ENCODE measurements around the gene RAB8B.

RAB8B gene

GRCh38 chr15:63241316-63241715 lies 51.9 kb downstream of the RAB8B start:
- 0 out of 2 replicates have a peak, but pooled peaks cover under 1% of the 10 kb centered on the region for H3K36me3 ChIP-seq (ENCODE audit: insufficient read depth, low read length)
- TF ChIP-seq POLR2AphosphoS5 (IDR thresholded peaks at IDR 0.05; ENCODE audit: borderline replicate concordance, low read depth, low read length), result no peak
- no peak for TF ChIP-seq EZH2 (IDR thresholded peaks at IDR 0.05)
- no peak for TF ChIP-seq FOXP2 (optimal IDR thresholded peaks at IDR 0.05; ENCODE audit: control extremely low read depth, extremely low read length, insufficient read depth)
- no peaks in the 10 kb centered on the region for H3K9me3 ChIP-seq (ENCODE audit: low read depth, low read length)
- H3K9ac ChIP-seq (ENCODE audit: insufficient read length), result no peak overlapping the region
- no peak for DNase-seq (ENCODE audit: low read depth, low spot score)
- H3K27ac ChIP-seq, result no peak overlapping the region
- no peak overlapping the region for H3K4me3 ChIP-seq

DNA sequence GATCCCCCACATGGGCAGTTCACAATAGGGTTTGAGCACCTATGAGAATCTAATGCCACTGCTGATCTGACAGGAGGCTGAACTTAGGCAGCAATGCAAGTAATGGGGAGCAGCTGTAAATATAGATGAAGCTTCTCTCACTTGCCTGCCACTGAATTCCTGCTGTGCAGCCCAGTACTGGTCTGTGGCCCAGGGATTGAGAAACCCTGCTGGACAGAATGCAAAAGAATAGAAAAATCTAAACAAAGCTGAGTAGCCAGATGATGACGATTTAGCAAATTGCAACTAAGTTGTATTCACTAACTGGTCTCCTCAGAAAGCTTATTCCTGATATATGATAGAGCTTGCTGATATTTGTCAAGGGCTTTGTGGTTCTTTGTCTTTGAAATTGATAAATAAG lies 53.7 kb downstream of the RAB8B start:
- Histone ChIP-seq H3K4me3 (no peak overlapping the region), H3K9ac (ENCODE audit: insufficient read length) (no peak overlapping the region), H3K9me3 (ENCODE audit: low read depth, low read length) (no peaks in the 10 kb centered on the region), H3K36me3 (ENCODE audit: insufficient read depth, low read length) (peaks cover 5% of the 10 kb centered on the region; the same call in 1 of the 2 replicates), H3K27ac (no peak overlapping the region)
- DNase-seq (ENCODE audit: low read depth, low spot score), result no peak
- TF ChIP-seq POLR2AphosphoS5 (IDR thresholded peaks at IDR 0.05; ENCODE audit: borderline replicate concordance, low read depth, low read length) (no peak), EZH2 (IDR thresholded peaks at IDR 0.05) (no peak), FOXP2 (optimal IDR thresholded peaks at IDR 0.05; ENCODE audit: control extremely low read depth, extremely low read length, insufficient read depth) (no peak)

- no peak for DNase-seq (ENCODE audit: low read depth, low spot score)
- H3K9me3 ChIP-seq (ENCODE audit: low read depth, low read length), result no peaks in the 10 kb centered on the region
- H3K9ac ChIP-seq (ENCODE audit: insufficient read length), result no peak overlapping the region
- H3K4me3 ChIP-seq, result peak overlapping the region; percentile 1; the same call in 1 of the 2 replicates
- TF ChIP-seq POLR2AphosphoS5 (IDR thresholded peaks at IDR 0.05; ENCODE audit: borderline replicate concordance, low read depth, low read length), result no peak
- no peak for TF ChIP-seq EZH2 (IDR thresholded peaks at IDR 0.05)
- peaks cover 5% of the 10 kb centered on the region; the same call in 1 of the 2 replicates for H3K36me3 ChIP-seq (ENCODE audit: insufficient read depth, low read length)
- peak overlapping the region; percentile 72 for H3K27ac ChIP-seq
Observed at GRCh38 chr15:63243776-63244175, 54.4 kb downstream of the RAB8B start.

DNA sequence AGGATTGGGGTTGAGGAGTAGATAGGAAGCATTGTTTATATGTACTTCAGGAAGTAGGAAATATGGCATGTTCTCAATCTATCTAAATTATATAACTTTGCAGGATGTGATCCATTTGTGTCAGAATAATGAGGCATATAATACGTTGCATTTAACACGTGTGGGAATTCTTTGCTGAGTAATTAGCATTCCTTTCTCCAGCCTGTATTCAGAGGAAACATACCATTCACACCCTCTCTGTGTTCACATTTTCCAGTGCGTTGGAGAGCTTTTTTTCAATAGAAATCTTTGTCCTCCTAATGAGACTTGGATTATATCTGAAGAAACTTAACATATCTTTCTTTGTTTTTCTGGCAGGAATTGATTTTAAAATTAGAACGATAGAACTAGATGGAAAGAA lies 55.0 kb downstream of the RAB8B start:
- TF ChIP-seq FOXP2 (optimal IDR thresholded peaks at IDR 0.05; ENCODE audit: control extremely low read depth, extremely low read length, insufficient read depth) (no peak), EZH2 (IDR thresholded peaks at IDR 0.05) (no peak), POLR2AphosphoS5 (IDR thresholded peaks at IDR 0.05; ENCODE audit: borderline replicate concordance, low read depth, low read length) (no peak)
- Histone ChIP-seq H3K9me3 (ENCODE audit: low read depth, low read length) (no peaks in the 10 kb centered on the region), H3K4me3 (peak overlapping the region; percentile 1; the same call in 1 of the 2 replicates), H3K36me3 (ENCODE audit: insufficient read depth, low read length) (peaks cover 5% of the 10 kb centered on the region; the same call in 1 of the 2 replicates), H3K27ac (peak overlapping the region; percentile 72), H3K9ac (ENCODE audit: insufficient read length) (no peak overlapping the region)
- DNase-seq (ENCODE audit: low read depth, low spot score), result no peak

- H3K9me3 ChIP-seq (ENCODE audit: low read depth, low read length), result no peaks in the 10 kb centered on the region
- H3K27ac ChIP-seq, result peak overlapping the region; percentile 72
- no peak for TF ChIP-seq POLR2AphosphoS5 (IDR thresholded peaks at IDR 0.05; ENCODE audit: borderline replicate concordance, low read depth, low read length)
- no peak for DNase-seq (ENCODE audit: low read depth, low spot score)
- H3K4me3 ChIP-seq, result peak overlapping the region; percentile 1; the same call in 1 of the 2 replicates
- no peak overlapping the region for H3K9ac ChIP-seq (ENCODE audit: insufficient read length)
- H3K36me3 ChIP-seq (ENCODE audit: insufficient read depth, low read length), result peaks cover 5% of the 10 kb centered on the region; the same call in 1 of the 2 replicates
Observed at GRCh38 chr15:63244976-63245645, 55.7 kb downstream of the RAB8B start.

- 0 out of 2 replicates have a peak overlapping the region, but pooled peaks have one; percentile 18 for H3K4me3 ChIP-seq
- no peaks in the 10 kb centered on the region for H3K9me3 ChIP-seq (ENCODE audit: low read depth, low read length)
- peak; percentile 75 for DNase-seq (ENCODE audit: low read depth, low spot score)
- no peak overlapping the region for H3K9ac ChIP-seq (ENCODE audit: insufficient read length)
- peak overlapping the region; percentile 23 for H3K27ac ChIP-seq
- H3K36me3 ChIP-seq (ENCODE audit: insufficient read depth, low read length), result peaks cover 5% of the 10 kb centered on the region; the same call in 1 of the 2 replicates
- TF ChIP-seq EZH2 (IDR thresholded peaks at IDR 0.05) (no peak), FOXP2 (optimal IDR thresholded peaks at IDR 0.05; ENCODE audit: control extremely low read depth, extremely low read length, insufficient read depth) (no peak), POLR2AphosphoS5 (IDR thresholded peaks at IDR 0.05; ENCODE audit: borderline replicate concordance, low read depth, low read length) (no peak)
Observed at GRCh38 chr15:63246691-63247469, 57.5 kb downstream of the RAB8B start.

DNA sequence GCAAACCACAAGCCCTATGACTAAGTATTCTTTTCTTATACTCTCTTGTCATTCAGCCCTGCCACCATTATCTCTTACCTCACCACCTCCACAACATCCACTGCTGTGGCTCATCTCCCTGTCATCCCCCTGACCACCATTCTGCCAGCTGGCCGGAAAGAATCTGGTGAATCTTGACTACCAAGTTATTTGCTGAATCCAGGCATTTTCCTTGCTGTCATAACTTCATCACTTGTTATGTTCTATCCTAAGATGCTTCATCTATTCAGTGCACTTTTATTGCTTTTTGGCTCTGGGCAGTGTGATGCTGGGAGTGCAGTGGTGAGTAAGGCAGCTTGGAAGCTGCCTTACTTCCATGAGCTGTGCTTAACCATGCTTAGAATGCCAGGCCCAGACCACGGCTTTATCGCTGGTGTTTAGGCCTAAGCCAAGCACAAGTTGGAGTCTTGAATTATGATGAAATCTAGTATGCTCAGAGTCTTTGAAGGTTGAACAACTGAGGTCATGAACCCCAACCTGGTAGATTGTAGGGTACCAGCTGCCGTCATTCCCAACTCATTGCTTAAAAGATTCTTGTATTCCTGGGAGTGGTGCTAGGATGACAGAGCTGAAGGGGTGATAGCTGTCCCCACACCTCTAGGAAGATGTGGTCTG lies 61.0 kb downstream of the RAB8B start:
- TF ChIP-seq EZH2 (IDR thresholded peaks at IDR 0.05) (no peak), FOXP2 (optimal IDR thresholded peaks at IDR 0.05; ENCODE audit: control extremely low read depth, extremely low read length, insufficient read depth) (no peak), POLR2AphosphoS5 (IDR thresholded peaks at IDR 0.05; ENCODE audit: borderline replicate concordance, low read depth, low read length) (no peak)
- DNase-seq (ENCODE audit: low read depth, low spot score), result no peak
- Histone ChIP-seq H3K36me3 (ENCODE audit: insufficient read depth, low read length) (peaks cover 5% of the 10 kb centered on the region; the same call in 1 of the 2 replicates), H3K9ac (ENCODE audit: insufficient read length) (no peak overlapping the region), H3K9me3 (ENCODE audit: low read depth, low read length) (no peaks in the 10 kb centered on the region), H3K4me3 (no peak overlapping the region), H3K27ac (no peak overlapping the region)

- DNase-seq (ENCODE audit: low read depth, low spot score), result no peak
- Histone ChIP-seq H3K4me3 (no peak overlapping the region), H3K9me3 (ENCODE audit: low read depth, low read length) (no peaks in the 10 kb centered on the region), H3K9ac (ENCODE audit: insufficient read length) (no peak overlapping the region), H3K36me3 (ENCODE audit: insufficient read depth, low read length) (peaks cover under 1% of the 10 kb centered on the region; the same call in 1 of the 2 replicates), H3K27ac (no peak overlapping the region)
- TF ChIP-seq FOXP2 (optimal IDR thresholded peaks at IDR 0.05; ENCODE audit: control extremely low read depth, extremely low read length, insufficient read depth) (no peak), EZH2 (IDR thresholded peaks at IDR 0.05) (no peak), POLR2AphosphoS5 (IDR thresholded peaks at IDR 0.05; ENCODE audit: borderline replicate concordance, low read depth, low read length) (no peak)
Observed at GRCh38 chr15:63251701-63252100, 62.3 kb downstream of the RAB8B start.

Data from SK-N-MC (cell line).